Esophagus squamous epithelium (tissue), 4 donors: ENCODE results near the gene TIAM2.

Experiments used
- POLR2A ChIP-seq, 4 donors: fragments of 450-650 bp; IDR thresholded peaks; one replicate each; pipeline ENCODE4 v1.6.1; 2017; ENCODE audit warnings: antibody characterized with exemption in 4 of 4, mild to moderate bottlenecking in 4 of 4, moderate library complexity in 3 of 4
- TF ChIP-seq, protein P1 (sequence below), 6 experiments: fragments of 450-650 bp in 4 of 6; fragments of 200-600 bp in 2 of 6; sonication (generic) in 2 of 6; IDR thresholded peaks; one replicate each; pipeline ENCODE4 v1.5.1; 2016 to 2019; ENCODE audit warnings: antibody characterized with exemption in 6 of 6, mild to moderate bottlenecking in 4 of 6, moderate library complexity in 4 of 6

GRCh38 chr6:155132617-155133016 is 137.5 kb downstream of the TIAM2 start:
- TF ChIP-seq, protein P1, sequence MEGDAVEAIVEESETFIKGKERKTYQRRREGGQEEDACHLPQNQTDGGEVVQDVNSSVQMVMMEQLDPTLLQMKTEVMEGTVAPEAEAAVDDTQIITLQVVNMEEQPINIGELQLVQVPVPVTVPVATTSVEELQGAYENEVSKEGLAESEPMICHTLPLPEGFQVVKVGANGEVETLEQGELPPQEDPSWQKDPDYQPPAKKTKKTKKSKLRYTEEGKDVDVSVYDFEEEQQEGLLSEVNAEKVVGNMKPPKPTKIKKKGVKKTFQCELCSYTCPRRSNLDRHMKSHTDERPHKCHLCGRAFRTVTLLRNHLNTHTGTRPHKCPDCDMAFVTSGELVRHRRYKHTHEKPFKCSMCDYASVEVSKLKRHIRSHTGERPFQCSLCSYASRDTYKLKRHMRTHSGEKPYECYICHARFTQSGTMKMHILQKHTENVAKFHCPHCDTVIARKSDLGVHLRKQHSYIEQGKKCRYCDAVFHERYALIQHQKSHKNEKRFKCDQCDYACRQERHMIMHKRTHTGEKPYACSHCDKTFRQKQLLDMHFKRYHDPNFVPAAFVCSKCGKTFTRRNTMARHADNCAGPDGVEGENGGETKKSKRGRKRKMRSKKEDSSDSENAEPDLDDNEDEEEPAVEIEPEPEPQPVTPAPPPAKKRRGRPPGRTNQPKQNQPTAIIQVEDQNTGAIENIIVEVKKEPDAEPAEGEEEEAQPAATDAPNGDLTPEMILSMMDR (IDR thresholded peaks at IDR 0.05): no peak
- TF ChIP-seq POLR2A (IDR thresholded peaks at IDR 0.05): no peak
